ENCODE results near the gene TMPRSS12. TPM values are rescaled to one million over a fixed set of nuclear protein-coding genes. Genes with fewer than 3 reads are reported as not detected.
"Not testable (repeated sequence)": the region's sequence is repeated elsewhere in the genome, so short reads cannot be mapped to it uniquely, and the experiment has no call there.

Gene TMPRSS12
- total RNA-seq, 1 donor from 2014 or later: not detected

DNA sequence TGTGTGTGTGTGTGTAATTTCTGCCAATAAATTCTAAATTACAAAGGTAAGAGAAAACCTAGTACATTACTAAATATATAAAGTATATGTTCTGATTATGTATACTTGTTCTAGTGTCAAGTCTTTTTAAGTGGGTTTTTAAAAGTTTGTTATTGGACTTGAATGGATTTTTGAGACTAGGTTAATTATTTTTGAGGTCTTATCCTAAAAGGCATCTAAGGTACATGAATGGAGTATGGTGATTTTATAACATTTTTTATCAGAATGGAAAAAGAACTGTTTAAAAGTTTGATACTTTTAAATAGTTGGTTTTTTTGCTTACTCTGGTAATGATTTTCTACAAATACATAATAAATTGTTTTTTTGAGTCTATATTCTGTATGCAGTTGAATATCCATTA is 22.5 kb upstream of the TMPRSS12 start:
- intact Hi-C loops (cut with DNase I): no loop called here

DNA sequence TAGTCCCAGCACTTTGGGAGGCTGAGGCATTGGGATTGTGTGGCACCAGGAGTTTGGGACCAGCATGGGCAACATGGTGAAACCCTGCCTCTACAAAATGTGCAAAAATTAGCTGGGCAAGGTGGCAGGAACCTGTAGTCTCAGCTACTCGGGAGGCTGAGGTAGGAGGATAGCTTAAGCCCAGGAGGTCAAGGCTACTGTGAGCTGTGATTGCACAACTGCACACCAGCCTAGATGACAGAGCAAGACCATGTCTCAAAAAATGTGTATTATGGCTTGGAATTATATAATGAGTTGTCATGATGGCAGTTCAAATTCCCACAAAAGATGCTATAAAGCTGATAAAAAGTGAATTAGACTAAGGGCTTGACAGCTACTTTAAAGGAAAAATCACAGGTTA is 20.6 kb upstream of the TMPRSS12 start:
- ATAC-seq (no peak), DNase-seq (no peak)
- peaks cover 38% of the 10 kb centered on the region for H3K36me3 ChIP-seq
- no peak overlapping the region for H3K4me3 ChIP-seq
- H3K9me3 ChIP-seq: no peaks in the 10 kb centered on the region
- H3K4me1 ChIP-seq: peaks cover 10% of the 10 kb centered on the region
- no peaks in the 10 kb centered on the region for H3K27me3 ChIP-seq
- no peak overlapping the region for H3K27ac ChIP-seq
- TF ChIP-seq, protein P1, sequence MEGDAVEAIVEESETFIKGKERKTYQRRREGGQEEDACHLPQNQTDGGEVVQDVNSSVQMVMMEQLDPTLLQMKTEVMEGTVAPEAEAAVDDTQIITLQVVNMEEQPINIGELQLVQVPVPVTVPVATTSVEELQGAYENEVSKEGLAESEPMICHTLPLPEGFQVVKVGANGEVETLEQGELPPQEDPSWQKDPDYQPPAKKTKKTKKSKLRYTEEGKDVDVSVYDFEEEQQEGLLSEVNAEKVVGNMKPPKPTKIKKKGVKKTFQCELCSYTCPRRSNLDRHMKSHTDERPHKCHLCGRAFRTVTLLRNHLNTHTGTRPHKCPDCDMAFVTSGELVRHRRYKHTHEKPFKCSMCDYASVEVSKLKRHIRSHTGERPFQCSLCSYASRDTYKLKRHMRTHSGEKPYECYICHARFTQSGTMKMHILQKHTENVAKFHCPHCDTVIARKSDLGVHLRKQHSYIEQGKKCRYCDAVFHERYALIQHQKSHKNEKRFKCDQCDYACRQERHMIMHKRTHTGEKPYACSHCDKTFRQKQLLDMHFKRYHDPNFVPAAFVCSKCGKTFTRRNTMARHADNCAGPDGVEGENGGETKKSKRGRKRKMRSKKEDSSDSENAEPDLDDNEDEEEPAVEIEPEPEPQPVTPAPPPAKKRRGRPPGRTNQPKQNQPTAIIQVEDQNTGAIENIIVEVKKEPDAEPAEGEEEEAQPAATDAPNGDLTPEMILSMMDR (IDR thresholded peaks at IDR 0.05): no peak
- intact Hi-C loops (cut with DNase I): no loop called here

More for the DNA sequence above, 22.5 kb upstream of the TMPRSS12 start:
- ATAC-seq (no peak), DNase-seq (no peak)
- TF ChIP-seq, protein P1 (IDR thresholded peaks at IDR 0.05): no peak
- Histone ChIP-seq H3K27ac (no peak overlapping the region), H3K4me3 (no peak overlapping the region), H3K4me1 (peaks cover 4% of the 10 kb centered on the region), H3K9me3 (no peaks in the 10 kb centered on the region), H3K27me3 (no peaks in the 10 kb centered on the region), H3K36me3 (peaks cover 57% of the 10 kb centered on the region)

DNA sequence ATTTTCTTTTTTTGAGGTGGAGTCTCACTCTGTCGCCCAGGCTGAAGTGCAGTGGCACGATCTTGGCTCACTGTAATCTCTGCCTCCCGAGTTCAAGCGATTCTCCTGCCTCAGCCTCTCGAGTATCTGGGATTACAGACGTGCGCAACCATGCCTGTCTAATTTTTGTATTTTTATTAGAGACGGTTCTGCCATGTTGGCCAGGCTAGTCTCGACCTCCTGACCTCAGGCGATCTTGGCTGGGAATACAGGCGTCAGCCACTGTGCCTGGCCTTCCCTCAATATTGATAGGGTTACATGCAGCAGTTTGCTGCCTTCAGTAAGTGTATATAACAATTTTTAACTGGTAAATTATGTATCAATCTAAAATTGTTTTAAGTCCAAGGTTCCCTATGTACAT is 19.0 kb upstream of the TMPRSS12 start:
- H3K27me3 ChIP-seq; intact Hi-C loops (cut with DNase I); DNase-seq; H3K4me1 ChIP-seq; ATAC-seq; H3K9me3 ChIP-seq; H3K4me3 ChIP-seq; H3K27ac ChIP-seq: not testable (repeated sequence)
- peaks cover 22% of the 10 kb centered on the region for H3K36me3 ChIP-seq

DNA sequence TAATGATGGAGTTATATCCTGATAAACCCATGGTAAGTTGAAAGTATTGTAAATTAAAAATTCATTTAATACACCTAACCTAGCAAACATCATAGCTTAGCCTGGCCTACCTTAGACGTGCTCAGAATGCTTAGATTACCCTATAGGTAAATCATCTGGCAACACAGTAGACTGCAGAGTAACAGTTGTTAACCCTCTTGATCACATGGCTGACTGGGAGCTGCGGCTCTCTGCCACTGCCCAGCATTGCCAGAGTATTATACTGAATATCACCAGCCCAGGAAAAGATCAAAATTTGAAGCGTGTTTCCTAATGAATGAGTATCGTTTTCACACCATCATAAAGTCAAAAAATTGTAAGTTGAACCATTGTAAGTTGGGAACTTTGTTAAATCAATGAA is 17.8 kb upstream of the TMPRSS12 start:
- no peaks in the 10 kb centered on the region for H3K9me3 ChIP-seq
- peaks cover 11% of the 10 kb centered on the region for H3K36me3 ChIP-seq
- H3K27ac ChIP-seq: peak overlapping the region; percentile 56
- no peaks in the 10 kb centered on the region for H3K27me3 ChIP-seq
- TF ChIP-seq, protein P1 (IDR thresholded peaks at IDR 0.05): no peak
- ATAC-seq (no peak), DNase-seq (no peak)
- intact Hi-C loops (cut with DNase I): no loop called here
- no peak overlapping the region for H3K4me3 ChIP-seq
- H3K4me1 ChIP-seq: peaks cover 10% of the 10 kb centered on the region

DNA sequence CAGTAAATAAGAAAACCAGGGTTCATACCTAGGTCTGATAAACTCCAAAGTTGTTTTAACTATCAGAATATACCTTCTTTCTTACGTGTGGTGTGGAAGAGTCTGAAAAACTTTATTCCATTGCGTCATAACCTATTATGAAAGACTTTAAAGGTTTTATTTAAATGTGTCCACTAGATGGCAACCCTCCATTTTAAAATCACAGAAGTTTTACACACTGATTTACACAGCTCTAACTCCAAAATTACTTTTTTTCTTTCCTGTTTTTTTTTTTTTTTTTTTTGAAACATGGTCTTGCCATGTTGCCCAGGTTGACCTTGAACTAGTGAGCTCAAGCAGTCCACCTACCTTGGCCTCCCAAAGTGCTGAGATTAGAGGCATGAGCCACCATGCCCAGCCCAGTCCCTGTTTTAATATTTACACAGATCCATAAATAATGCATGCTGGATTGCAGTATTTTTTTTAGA is 17.3 kb upstream of the TMPRSS12 start:
- H3K27me3 ChIP-seq: no peaks in the 10 kb centered on the region
- H3K36me3 ChIP-seq: peaks cover 7% of the 10 kb centered on the region
- H3K4me3 ChIP-seq: no peak overlapping the region
- H3K4me1 ChIP-seq: peaks cover 10% of the 10 kb centered on the region
- TF ChIP-seq, protein P1 (IDR thresholded peaks at IDR 0.05): peak; percentile 56
- DNase-seq: no peak
- intact Hi-C loops (cut with DNase I): no loop called here
- H3K9me3 ChIP-seq: no peaks in the 10 kb centered on the region
- H3K27ac ChIP-seq: peak overlapping the region; percentile 56
- peak; percentile 75 for ATAC-seq

DNA sequence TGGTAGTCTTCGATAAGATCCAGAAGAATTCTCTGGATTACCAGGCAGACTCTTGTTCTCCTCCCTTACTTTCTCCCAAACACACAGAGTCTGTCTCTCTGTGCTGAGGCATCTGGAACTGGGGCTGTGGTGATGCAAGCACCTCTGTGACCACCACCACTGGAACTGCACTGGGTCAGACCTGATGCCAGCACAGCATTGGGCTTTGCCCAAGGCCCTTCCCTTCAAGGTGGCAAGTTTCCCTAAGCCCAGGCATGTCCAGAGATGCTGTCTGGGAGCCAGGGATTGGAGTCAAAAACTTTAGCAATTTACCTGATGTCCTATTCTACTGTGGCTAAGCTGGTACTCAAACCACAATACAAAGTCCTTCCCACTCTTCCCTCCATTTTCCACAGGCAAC is 14.6 kb upstream of the TMPRSS12 start:
- no peaks in the 10 kb centered on the region for H3K27me3 ChIP-seq
- TF ChIP-seq, protein P1 (IDR thresholded peaks at IDR 0.05): no peak
- no peaks in the 10 kb centered on the region for H3K36me3 ChIP-seq
- no peak overlapping the region for H3K4me3 ChIP-seq
- intact Hi-C loops (cut with DNase I): no loop called here
- no peak overlapping the region for H3K27ac ChIP-seq
- DNase-seq (no peak), ATAC-seq (no peak)
- no peaks in the 10 kb centered on the region for H3K9me3 ChIP-seq
- H3K4me1 ChIP-seq: peaks cover 10% of the 10 kb centered on the region

Measured in upper lobe of right lung (tissue), 1 donor.